ENCODE measurements around the gene VWC2.

The VWC2 gene

GRCh38 chr7:49885593-49886285, 112.3 kb downstream of the VWC2 start:
- ATAC-seq: no peak
- no peak for TF ChIP-seq SNAI2 (CRISPR knock-in tag; IDR thresholded peaks at IDR 0.05)
- TF ChIP-seq ZNF565 (CRISPR knock-in tag; conservative IDR thresholded peaks at IDR 0.05; ENCODE audit: low read depth): no peak
- TF ChIP-seq CSDC2 (CRISPR knock-in tag; IDR thresholded peaks at IDR 0.05): no peak
- TF ChIP-seq ZNF8 (CRISPR knock-in tag; IDR thresholded peaks at IDR 0.05): no peak

- TF ChIP-seq TOX (CRISPR knock-in tag; IDR thresholded peaks at IDR 0.05; ENCODE audit: borderline replicate concordance) (no peak), ZFP3 (CRISPR knock-in tag; IDR thresholded peaks at IDR 0.05) (no peak), GLIS3 (CRISPR knock-in tag; IDR thresholded peaks at IDR 0.05) (no peak), ZNF70 (CRISPR knock-in tag; IDR thresholded peaks at IDR 0.05) (no peak), PPARA (CRISPR knock-in tag; IDR thresholded peaks at IDR 0.05; ENCODE audit: borderline replicate concordance) (no peak), ZC3H10 (CRISPR knock-in tag; IDR thresholded peaks at IDR 0.05) (no peak), PATZ1 (CRISPR knock-in tag; IDR thresholded peaks at IDR 0.05; ENCODE audit: borderline replicate concordance) (no peak), BACH2 (CRISPR knock-in tag; IDR thresholded peaks at IDR 0.05; ENCODE audit: borderline replicate concordance) (no peak), POU6F1 (CRISPR knock-in tag; IDR thresholded peaks at IDR 0.05; ENCODE audit: borderline replicate concordance, low read depth) (no peak), RARB (CRISPR knock-in tag; IDR thresholded peaks at IDR 0.05) (no peak), CSDC2 (CRISPR knock-in tag; IDR thresholded peaks at IDR 0.05) (no peak), TCF4 (CRISPR knock-in tag; IDR thresholded peaks at IDR 0.05; ENCODE audit: borderline replicate concordance) (no peak), TSHZ2 (CRISPR knock-in tag; IDR thresholded peaks at IDR 0.05) (no peak), OSR1 (CRISPR knock-in tag; IDR thresholded peaks at IDR 0.05) (no peak)
- ATAC-seq: no peak
Observed at GRCh38 chr7:49892481-49892880, 119.0 kb downstream of the VWC2 start.

GRCh38 chr7:49893131-49893530, 119.7 kb downstream of the VWC2 start:
- ATAC-seq: no peak
- TF ChIP-seq POU6F1 (CRISPR knock-in tag; IDR thresholded peaks at IDR 0.05; ENCODE audit: borderline replicate concordance, low read depth) (no peak), PATZ1 (CRISPR knock-in tag; IDR thresholded peaks at IDR 0.05; ENCODE audit: borderline replicate concordance) (no peak), ZFP3 (CRISPR knock-in tag; IDR thresholded peaks at IDR 0.05) (no peak)

- no peak for ATAC-seq
- TF ChIP-seq POU6F1 (CRISPR knock-in tag; IDR thresholded peaks at IDR 0.05; ENCODE audit: borderline replicate concordance, low read depth) (no peak), PPARA (CRISPR knock-in tag; IDR thresholded peaks at IDR 0.05; ENCODE audit: borderline replicate concordance) (no peak), ZFP3 (CRISPR knock-in tag; IDR thresholded peaks at IDR 0.05) (no peak), ZC3H10 (CRISPR knock-in tag; IDR thresholded peaks at IDR 0.05) (no peak), OSR1 (CRISPR knock-in tag; IDR thresholded peaks at IDR 0.05) (no peak), SNAI2 (CRISPR knock-in tag; IDR thresholded peaks at IDR 0.05) (no peak), BACH2 (CRISPR knock-in tag; IDR thresholded peaks at IDR 0.05; ENCODE audit: borderline replicate concordance) (no peak), ISL1 (CRISPR knock-in tag; IDR thresholded peaks at IDR 0.05) (no peak)
- TF ChIP-seq, protein P1, sequence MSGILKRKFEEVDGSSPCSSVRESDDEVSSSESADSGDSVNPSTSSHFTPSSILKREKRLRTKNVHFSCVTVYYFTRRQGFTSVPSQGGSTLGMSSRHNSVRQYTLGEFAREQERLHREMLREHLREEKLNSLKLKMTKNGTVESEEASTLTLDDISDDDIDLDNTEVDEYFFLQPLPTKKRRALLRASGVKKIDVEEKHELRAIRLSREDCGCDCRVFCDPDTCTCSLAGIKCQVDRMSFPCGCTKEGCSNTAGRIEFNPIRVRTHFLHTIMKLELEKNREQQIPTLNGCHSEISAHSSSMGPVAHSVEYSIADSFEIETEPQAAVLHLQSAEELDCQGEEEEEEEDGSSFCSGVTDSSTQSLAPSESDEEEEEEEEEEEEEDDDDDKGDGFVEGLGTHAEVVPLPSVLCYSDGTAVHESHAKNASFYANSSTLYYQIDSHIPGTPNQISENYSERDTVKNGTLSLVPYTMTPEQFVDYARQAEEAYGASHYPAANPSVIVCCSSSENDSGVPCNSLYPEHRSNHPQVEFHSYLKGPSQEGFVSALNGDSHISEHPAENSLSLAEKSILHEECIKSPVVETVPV (CRISPR knock-in tag; IDR thresholded peaks at IDR 0.05): no peak
Observed at GRCh38 chr7:49894543-49894942, 121.1 kb downstream of the VWC2 start.

Data from SK-N-SH treated with all-trans-retinoic acid at 6 μM for 48 hours (cell line).